Measurements from ENCODE around the gene ACAD9.
"Not testable (repeated sequence)": the region's sequence is repeated elsewhere in the genome, so short reads cannot be mapped to it uniquely, and the experiment has no call there.

Gene ACAD9

DNA sequence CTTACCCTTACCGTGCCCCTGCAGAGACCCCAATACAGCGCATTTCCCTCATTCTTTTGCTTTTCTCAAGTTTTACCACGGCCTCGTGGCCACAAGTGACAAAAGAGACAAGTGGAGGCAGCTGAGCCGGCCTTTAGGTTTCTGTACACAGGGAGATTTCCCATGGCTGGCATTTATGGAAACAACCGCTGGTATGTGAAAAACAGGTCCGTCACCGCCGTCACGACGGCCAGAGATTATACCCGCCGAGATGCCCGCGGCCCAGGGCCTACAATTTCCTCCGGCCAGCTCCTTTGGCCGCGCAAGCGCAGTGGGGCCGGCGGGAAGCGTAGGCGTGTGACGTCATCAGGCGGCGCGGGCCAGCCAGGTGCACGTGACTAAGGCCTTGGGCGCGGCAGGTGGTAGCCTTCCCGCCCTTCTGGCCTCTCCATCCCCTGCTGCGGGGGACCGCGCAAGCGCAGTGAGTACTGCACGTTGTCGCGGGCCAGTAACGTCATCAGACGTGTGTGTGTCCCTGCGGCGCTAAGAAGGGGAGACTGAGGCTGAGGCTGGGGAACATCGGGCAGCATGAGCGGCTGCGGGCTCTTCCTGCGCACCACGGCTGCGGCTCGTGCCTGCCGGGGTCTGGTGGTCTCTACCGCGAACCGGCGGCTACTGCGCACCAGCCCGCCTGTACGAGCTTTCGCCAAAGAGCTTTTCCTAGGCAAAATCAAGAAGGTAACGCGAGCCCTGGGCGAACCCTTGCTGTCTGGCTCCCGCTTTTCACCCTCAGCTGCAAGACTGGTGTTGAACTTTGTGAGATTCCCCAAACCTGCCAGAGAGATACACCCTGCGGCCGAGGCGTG lies at the start of gene ACAD9:
Gene ACAD9, plus strand, starts transcription at position 496 of the 845 bp plus-strand sequence. Its CDS starts 72 bp downstream, at position 568.
- FAIRE-seq = peak; percentile 74

- FAIRE-seq = not testable (repeated sequence)
Measured at GRCh38 chr3:128829925-128830625, 49.3 kb upstream of the ACAD9 start.

DNA sequence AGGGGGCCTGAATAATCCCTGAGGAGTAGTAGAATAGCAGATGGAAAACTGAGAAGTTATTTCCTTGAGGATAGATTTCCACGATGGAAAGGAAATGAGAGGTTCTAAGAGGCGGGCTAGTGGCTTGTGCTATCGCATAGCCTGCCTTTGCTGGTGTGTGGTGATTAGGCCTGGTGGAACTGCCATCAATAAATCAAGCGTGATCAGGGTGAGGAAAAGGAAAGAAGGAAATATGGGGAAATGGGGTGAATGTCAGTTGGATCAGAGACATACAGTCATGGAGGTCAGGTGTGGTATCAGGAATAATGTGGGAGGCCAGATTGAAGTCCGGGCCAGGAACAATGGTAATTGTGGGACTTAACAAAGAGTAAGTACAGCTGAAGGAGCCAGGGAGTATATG lies 48.7 kb upstream of the ACAD9 start:
- not testable (repeated sequence) for FAIRE-seq

DNA sequence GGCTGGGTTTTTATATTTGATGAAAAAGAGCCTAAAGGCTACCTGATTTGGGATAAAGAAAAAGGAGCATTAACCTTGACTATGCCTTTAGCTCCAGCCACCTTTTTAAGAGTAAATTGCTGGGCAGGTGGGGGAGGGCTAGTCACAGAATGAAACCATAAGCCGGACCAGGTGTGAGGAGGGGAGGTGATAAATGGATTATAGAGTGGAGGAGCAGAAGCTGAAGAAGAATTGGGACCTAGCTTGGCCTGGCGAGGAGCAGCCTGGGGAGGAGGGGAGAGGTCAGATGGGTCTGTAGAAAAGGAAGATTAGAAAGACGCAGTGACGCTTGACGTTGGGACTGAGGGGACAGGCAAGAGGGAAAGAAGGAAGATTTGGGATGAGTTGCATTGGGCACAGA lies 46.4 kb upstream of the ACAD9 start:
- FAIRE-seq = not testable (repeated sequence)

- FAIRE-seq = no peak
Measured at GRCh38 chr3:128835096-128835495, 44.3 kb upstream of the ACAD9 start.

DNA sequence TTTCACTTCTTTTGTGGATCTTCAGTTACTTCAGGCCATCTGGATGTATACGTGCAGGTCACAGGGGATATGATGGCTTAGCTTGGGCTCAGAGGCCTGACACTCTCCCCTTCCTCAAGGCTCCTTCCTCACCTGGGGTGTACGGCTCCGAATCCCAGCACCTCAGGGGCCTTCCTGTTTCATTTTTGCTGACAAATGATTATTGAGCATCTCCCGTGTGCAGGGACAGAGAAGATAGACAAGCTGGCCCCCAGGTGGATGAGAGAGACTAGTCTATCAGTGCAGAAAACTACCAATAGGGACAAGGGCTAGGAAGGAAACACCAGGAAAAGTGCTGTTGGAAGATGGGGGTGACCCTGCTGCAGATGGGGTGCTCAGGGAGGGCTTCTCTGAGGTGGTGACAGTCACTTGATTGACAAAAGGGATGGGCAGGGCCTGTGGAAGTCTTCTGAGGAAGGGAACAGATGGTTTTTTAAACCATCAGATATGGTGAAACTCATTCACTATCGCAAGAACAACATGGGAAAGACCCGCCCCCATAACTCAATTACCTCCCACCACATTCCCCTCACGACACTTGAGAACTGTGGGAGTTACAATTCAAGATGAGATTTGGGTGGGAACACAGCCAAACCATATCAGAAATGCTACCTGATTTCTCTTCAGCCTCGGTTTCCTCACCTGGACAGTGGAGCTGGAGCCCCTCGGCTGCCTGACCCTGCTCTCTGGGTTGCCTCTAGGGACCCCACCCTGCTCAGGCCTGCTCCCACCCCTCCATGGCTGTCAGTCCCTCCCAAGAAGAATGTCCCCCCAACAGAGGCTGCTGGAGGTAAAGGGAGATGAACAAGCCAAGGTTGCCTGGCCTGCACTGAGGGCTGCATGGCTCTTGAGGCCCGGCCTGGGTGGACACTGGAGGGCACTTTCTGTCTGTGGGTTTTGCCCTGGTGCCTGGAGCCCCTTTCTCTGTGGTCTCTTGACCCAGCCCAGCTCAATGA lies 37.2 kb upstream of the ACAD9 start:
- no peak for FAIRE-seq

DNA sequence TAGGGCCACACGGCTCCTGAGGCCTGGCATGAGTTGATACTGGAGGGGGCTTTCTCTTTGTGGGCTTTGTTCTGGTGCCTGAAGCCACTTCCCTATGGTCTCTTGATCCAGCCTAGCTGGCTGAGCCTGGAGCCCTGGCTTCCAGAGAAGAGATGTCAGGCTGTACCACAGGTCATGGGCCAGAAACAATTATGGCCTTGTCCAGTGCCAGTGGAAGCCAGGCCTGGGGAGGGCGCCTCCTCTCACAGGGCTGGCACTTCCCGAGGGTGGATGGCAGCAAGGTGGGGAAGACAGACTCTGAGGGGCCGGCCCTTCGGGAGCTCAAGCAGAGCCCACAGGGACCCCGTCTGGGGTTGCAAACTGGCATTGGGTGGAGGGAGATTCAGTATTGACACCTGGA lies 34.9 kb upstream of the ACAD9 start:
- no peak for FAIRE-seq

GRCh38 chr3:128845119-128845777 lies 34.2 kb upstream of the ACAD9 start:
- FAIRE-seq = no peak

DNA sequence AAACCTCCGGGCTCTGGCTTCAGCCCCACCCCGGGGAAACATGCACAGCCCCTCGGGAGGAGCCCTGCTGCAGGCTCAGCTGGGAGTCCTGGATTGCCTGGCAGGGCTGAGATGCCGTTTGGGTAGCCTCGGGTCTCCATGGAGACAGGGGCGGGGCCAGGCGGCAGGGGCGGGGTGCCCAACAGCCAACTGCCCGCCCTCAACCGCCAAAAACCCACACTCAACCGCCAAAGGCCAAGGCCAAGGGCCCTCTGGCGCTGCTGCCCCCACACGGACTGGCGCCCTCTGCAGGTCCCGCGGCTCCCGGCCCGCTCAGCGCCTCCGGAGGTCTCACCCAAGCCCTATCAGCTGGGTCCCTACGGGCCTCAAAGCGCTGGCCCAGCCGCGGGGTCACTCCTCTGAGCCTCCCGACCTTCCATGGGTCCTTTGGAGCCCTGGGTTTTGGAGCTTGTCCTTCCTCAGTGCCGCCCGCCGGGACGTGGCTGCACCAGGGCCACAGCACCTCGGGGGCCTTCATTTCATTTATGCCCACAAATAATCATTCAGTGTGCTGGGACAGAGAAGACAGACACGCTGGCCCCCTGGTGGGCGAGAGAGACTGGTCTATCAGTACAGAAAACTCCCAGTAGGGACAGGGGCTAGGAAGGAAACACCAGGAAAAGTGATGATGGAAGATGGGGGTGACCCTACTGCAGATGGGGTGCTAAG lies 33.5 kb upstream of the ACAD9 start:
- FAIRE-seq = no peak

DNA sequence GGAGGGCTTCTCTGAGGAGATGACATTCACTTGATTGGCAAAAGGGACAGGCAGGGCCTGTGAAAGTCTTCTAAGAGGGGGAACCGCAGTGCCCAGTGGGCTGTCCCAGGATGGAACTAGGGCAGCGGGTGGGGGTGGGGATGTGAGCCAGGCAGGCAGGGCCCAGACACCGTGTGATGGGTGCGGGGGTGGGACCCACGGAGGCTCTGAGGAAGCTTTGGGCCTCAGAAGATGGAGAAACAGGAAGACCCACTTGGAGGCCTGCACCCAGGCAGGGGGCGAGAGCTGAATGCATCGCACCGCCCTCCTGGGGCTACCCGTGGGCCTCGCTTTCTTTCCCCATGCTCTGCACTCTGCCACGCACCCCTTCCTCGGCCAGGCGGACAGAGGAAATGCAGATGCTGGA lies 32.9 kb upstream of the ACAD9 start:
- FAIRE-seq = no peak

DNA sequence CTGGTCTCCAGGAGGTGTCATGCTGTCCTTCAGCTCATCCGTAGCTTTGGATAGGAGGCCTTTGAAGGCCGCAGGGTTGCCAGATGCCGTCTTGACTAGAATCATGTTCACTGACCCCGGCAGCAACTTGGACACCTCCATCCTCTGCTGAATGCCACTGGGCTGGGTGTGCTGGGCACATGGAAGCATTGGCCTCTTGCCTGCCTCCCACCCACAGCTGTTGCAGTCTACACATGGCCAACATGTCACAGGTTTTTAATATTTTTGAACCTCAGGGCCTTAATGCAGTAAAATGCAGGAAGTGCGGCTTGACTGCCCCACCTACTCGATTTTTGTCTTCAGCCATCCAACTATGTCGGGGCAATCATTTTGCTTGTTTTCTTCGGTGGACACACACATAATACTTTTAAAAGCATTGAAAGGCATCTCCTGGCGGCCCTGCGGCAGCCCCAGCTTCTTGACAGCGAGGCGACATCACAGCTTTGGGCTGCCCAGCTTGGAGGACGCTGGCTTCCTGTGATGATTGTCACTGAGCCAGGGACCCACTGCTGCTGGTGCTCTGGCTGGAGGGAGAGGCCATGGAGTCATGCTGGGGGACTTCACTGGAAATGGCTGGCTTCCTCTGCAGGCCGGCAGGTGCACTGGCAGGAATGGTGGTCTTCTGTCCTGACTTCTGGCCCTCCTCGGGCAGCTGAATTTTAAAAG lies 31.6 kb upstream of the ACAD9 start:
- no peak for FAIRE-seq

DNA sequence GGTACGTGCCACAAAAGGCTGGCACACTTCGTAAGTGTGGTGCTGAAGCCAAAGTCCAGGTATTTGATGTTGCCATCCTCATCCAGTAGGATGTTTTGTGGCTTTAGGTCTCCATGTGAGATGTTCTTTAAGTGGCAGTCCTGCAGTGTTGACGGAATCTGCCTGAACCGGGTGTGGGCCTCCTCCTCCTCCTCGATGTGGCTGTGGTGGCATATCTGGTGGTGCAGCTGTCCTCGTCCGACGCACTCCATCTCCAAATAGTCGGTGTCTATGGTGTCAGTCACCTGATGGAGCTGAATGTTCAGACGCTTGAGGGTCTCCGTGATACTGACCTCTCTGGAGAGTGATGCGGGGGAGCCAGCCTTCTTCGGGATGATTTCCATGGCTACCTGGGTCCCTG lies 30.5 kb upstream of the ACAD9 start:
- FAIRE-seq = no peak

DNA sequence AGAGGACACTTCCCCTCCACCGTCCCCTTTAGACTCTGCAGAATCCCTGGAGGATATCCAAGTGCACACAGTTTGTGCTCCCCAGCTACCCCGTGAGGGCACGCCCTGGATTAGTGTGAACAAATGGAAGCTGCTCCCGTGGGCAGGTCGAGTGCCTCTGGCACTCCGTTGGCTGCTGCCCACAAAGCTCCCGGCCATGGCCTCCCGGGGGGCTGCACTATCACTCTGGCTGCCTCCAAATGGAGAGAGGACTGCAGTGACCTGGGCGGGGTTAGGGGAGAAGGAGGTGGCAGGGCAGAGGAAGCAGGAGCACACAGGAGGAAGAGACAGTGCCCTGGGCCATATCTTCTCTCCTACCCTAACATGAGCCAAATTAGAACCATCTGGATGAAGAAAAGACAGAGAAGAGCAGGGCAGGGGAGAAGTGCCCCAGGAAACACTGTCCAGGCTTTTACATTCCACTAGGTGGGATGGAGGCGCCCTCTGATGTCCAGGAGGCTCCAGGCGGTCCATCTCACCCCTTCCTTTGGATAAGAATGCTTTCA lies 29.4 kb upstream of the ACAD9 start:
- FAIRE-seq = no peak

GRCh38 chr3:128850544-128850943 lies 28.9 kb upstream of the ACAD9 start:
- no peak for FAIRE-seq

GRCh38 chr3:128851601-128852000 lies 27.8 kb upstream of the ACAD9 start:
- no peak for FAIRE-seq

GRCh38 chr3:128853826-128854225 lies 25.6 kb upstream of the ACAD9 start:
- no peak for FAIRE-seq

DNA sequence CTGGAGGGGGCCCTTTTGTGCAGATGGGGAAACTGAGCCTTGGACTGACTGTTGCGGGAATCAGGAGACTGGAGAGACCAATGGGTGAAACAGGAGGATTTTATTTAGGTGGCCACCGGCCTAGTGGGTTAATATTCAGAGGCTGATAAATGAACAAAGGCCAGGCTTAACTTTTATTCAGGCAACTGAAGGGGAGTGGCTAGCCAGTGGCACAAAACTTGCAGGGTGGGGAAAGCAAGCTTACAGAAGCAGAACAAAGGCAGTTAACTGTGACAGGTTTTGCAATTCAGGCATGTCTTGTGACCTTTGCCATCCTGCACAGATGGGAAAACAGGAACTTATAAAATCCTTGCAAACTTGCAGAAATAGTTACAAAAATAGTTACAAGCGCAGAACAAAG lies 24.9 kb upstream of the ACAD9 start:
- no peak for FAIRE-seq

GRCh38 chr3:128855569-128855968 lies 23.9 kb upstream of the ACAD9 start:
- no peak for FAIRE-seq

DNA sequence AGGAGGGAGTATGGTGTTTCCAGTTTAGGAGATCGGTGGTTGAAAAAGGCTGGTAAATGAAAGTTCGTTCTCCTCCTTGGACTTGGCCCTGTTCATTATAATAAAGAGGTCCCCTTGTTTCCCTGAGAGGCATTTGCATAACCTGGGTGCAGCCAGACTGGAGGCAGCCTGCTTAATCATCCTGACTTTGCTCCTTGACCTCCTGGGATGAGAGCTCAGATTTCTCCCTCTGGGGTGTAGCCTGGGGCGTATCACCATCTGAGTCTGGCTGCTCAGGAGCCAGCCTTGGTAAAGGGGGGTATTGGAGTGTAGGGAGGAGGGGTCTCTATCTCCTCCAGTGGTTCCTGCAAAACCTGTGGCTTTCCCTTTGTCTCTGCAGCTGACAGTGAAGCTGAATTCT lies 21.3 kb upstream of the ACAD9 start:
- FAIRE-seq = no peak

- no peak for FAIRE-seq
Measured at GRCh38 chr3:128859630-128860029, 19.8 kb upstream of the ACAD9 start.

- no peak for FAIRE-seq
Measured at GRCh38 chr3:128861491-128861890, 17.9 kb upstream of the ACAD9 start.
